ENCODE results near the gene TSPAN9.

The TSPAN9 gene

DNA sequence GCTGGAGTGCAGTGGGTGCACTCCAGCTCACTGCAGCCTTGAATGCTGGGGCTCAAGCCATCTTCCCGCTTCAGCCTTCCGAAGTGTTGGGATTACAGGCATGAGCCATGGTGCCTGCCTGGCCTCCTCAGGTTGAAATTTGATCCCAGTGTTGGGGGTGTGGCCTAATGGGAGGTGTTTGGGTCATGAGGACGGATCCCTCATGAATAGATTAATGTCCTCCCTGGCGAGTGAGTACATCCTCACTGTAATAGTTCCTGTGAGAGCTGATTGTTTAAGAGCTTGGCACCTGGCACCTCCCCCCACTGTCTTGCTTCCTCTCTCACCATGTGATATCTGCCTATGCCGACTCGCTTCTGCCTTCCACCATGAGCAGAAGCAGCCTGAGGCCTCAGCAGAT is 84.7 kb downstream of the TSPAN9 start:
- Mint-ChIP-seq H3K4me3 (no peak overlapping the region), H3K9me3 (no peaks in the 10 kb centered on the region), H3K4me1 (ENCODE audit: low read depth) (no peaks in the 10 kb centered on the region)

DNA sequence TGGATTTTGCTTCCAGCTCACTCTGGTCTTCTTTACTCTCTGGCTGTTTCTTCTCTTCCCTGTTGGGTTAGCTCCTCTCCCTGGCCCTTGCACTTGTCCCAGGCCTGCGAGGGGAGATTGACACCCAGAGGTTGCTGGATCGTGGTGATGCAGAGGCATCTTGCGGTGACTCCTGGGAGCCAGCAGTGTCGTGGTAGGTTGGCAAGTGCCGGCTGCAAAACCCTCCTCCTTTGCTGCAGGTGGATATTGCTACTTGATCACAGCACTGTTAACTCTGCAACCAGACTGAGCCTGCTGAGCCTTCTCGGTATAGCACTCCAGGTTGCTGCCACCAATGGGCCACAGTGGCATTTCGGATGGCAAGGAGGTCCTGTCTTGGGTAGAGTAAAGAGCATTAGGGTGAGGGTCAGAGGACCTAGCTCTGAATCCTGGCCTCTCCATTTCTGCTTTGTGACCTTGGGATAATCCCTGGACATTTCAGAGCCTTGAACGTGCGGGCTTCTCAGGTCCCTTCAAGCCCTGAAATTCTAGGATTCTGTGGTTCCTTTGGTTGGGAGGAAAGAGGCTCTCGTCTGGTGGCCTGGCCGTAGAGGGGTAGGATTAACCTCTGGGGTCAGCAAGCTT is 87.4 kb downstream of the TSPAN9 start:
- DNase-seq (ENCODE audit: low spot score): no peak
- Mint-ChIP-seq H3K36me3 (ENCODE audit: low read depth) (no peaks in the 10 kb centered on the region), H3K27ac (no peak overlapping the region), H3K9me3 (no peaks in the 10 kb centered on the region), H3K27me3 (ENCODE audit: low read depth) (peaks cover 2% of the 10 kb centered on the region), H3K4me3 (no peak overlapping the region), H3K4me1 (ENCODE audit: low read depth) (peaks cover 2% of the 10 kb centered on the region)

More for the DNA sequence above, 84.7 kb downstream of the TSPAN9 start:
- H3K27me3 Mint-ChIP-seq (ENCODE audit: low read depth): no peaks in the 10 kb centered on the region
- no peak for DNase-seq (ENCODE audit: low spot score)
- H3K36me3 Mint-ChIP-seq (ENCODE audit: low read depth): no peaks in the 10 kb centered on the region
- H3K27ac Mint-ChIP-seq: no peak overlapping the region

- Mint-ChIP-seq H3K27me3 (ENCODE audit: low read depth) (peaks cover 2% of the 10 kb centered on the region), H3K9me3 (no peaks in the 10 kb centered on the region), H3K4me3 (no peak overlapping the region), H3K36me3 (ENCODE audit: low read depth) (no peaks in the 10 kb centered on the region), H3K27ac (no peak overlapping the region), H3K4me1 (ENCODE audit: low read depth) (peaks cover 2% of the 10 kb centered on the region)
- DNase-seq (ENCODE audit: low spot score): no peak
Measured at GRCh38 chr12:3165078-3165980, 88.2 kb downstream of the TSPAN9 start.

DNA sequence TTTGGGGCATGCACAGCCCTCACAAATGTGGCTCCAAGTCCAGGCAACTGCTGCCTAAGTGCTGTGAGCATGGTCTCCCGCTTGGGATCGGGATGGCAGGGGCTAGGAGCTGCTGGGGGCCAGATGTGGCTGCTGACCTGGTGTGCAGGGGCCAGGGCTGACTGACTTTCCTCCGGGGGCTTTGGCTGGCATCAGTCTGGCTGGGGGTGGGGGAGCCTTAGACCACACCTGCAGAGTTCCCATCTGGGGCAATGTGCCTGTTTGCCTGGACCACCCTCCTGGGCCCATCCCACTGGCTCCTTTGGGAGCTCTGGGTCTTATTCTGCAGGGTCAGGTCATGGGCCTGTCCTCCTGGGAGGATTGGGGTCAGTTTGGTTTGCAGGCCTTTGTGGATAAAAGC is 90.5 kb downstream of the TSPAN9 start:
- H3K27ac Mint-ChIP-seq: no peak overlapping the region
- H3K27me3 Mint-ChIP-seq (ENCODE audit: low read depth): peaks cover 2% of the 10 kb centered on the region
- no peaks in the 10 kb centered on the region for H3K9me3 Mint-ChIP-seq
- peaks cover 2% of the 10 kb centered on the region for H3K4me1 Mint-ChIP-seq (ENCODE audit: low read depth)
- H3K36me3 Mint-ChIP-seq (ENCODE audit: low read depth): no peaks in the 10 kb centered on the region
- no peak for DNase-seq (ENCODE audit: low spot score)
- H3K4me3 Mint-ChIP-seq: no peak overlapping the region

GRCh38 chr12:3168223-3169221 is 91.3 kb downstream of the TSPAN9 start:
- DNase-seq (ENCODE audit: low spot score): peak; percentile 77
- H3K9me3 Mint-ChIP-seq: no peaks in the 10 kb centered on the region
- H3K27ac Mint-ChIP-seq: no peak overlapping the region
- H3K27me3 Mint-ChIP-seq (ENCODE audit: low read depth): peaks cover 5% of the 10 kb centered on the region
- no peak overlapping the region for H3K4me3 Mint-ChIP-seq
- no peaks in the 10 kb centered on the region for H3K36me3 Mint-ChIP-seq (ENCODE audit: low read depth)
- peaks cover 2% of the 10 kb centered on the region for H3K4me1 Mint-ChIP-seq (ENCODE audit: low read depth)

DNA sequence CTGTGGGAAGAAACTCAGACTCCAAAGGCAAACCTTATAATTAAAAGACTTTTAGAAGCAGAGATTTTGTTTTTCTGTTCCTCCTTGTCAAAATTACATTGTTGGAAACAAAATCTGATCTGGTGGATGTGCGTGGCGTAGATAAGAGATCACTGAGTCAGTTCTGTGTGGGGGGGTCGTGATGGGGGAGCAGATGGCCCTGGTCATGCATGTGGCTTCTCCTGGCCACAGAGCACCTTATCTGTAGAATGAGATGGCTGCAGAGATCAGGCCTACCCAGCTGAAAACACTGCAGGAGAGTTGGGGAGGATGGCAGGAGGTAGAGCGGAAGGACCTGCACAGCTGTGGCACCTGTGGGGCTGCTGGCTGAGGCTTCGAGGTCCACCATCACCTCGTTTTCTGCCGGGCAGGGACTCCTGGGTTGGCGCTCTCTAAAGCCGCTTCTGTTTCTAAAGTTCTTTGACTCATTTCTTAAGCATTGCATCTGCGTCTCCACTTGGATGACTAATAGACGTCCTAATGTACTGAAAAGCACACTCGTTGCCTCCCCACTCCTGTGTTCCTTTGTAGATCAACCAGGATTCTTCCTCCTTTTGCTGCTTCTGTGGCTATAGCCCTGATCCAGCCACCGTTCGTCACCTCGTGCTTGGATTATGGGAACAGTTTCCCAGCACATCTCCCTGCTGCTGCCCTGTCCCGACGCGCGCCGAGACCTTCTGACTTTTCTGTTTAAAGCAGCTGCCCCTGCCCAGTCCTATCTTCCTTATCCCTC is 93.4 kb downstream of the TSPAN9 start:
- H3K4me3 Mint-ChIP-seq: no peak overlapping the region
- no peaks in the 10 kb centered on the region for H3K9me3 Mint-ChIP-seq
- no peaks in the 10 kb centered on the region for H3K36me3 Mint-ChIP-seq (ENCODE audit: low read depth)
- H3K27me3 Mint-ChIP-seq (ENCODE audit: low read depth): peaks cover 5% of the 10 kb centered on the region
- H3K4me1 Mint-ChIP-seq (ENCODE audit: low read depth): peaks cover 2% of the 10 kb centered on the region
- no peak overlapping the region for H3K27ac Mint-ChIP-seq
- DNase-seq (ENCODE audit: low spot score): no peak

DNA sequence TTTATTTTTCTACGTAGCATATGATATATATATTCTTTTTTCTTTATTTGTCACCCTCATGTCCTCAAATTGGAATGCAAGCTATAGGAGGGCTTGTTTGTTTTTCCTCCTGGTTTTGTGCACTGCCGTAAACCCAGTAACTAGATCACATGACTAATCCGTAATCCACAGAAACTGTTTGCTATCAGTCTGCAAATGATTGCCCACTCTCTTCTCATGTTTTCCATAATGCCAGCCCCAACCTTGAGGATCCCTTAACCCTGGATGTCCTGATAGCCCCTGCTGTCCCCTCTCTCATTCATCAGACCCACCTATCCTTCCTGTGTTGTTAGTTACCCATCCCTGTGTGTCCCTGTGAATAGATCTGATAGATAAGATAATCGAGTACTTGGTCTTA is 94.0 kb downstream of the TSPAN9 start:
- Mint-ChIP-seq H3K4me3 (no peak overlapping the region), H3K4me1 (ENCODE audit: low read depth) (peaks cover 2% of the 10 kb centered on the region), H3K36me3 (ENCODE audit: low read depth) (no peaks in the 10 kb centered on the region), H3K9me3 (no peaks in the 10 kb centered on the region), H3K27ac (no peak overlapping the region), H3K27me3 (ENCODE audit: low read depth) (peaks cover 5% of the 10 kb centered on the region)
- no peak for DNase-seq (ENCODE audit: low spot score)

- peaks cover 2% of the 10 kb centered on the region for H3K4me1 Mint-ChIP-seq (ENCODE audit: low read depth)
- no peaks in the 10 kb centered on the region for H3K9me3 Mint-ChIP-seq
- H3K36me3 Mint-ChIP-seq (ENCODE audit: low read depth): no peaks in the 10 kb centered on the region
- H3K27ac Mint-ChIP-seq: no peak overlapping the region
- H3K4me3 Mint-ChIP-seq: no peak overlapping the region
- DNase-seq (ENCODE audit: low spot score): no peak
- peaks cover 5% of the 10 kb centered on the region for H3K27me3 Mint-ChIP-seq (ENCODE audit: low read depth)
Measured at GRCh38 chr12:3172124-3173007, 95.2 kb downstream of the TSPAN9 start.

GRCh38 chr12:3173008-3173553 is 95.9 kb downstream of the TSPAN9 start:
- Mint-ChIP-seq H3K36me3 (ENCODE audit: low read depth) (no peaks in the 10 kb centered on the region), H3K4me1 (ENCODE audit: low read depth) (peaks cover 2% of the 10 kb centered on the region), H3K9me3 (no peaks in the 10 kb centered on the region), H3K4me3 (no peak overlapping the region), H3K27ac (no peak overlapping the region), H3K27me3 (ENCODE audit: low read depth) (peaks cover 7% of the 10 kb centered on the region)
- no peak for DNase-seq (ENCODE audit: low spot score)

- H3K27ac Mint-ChIP-seq: no peak overlapping the region
- H3K9me3 Mint-ChIP-seq: no peaks in the 10 kb centered on the region
- no peak overlapping the region for H3K4me3 Mint-ChIP-seq
- peaks cover 13% of the 10 kb centered on the region for H3K27me3 Mint-ChIP-seq (ENCODE audit: low read depth)
- H3K36me3 Mint-ChIP-seq (ENCODE audit: low read depth): no peaks in the 10 kb centered on the region
- peaks cover 2% of the 10 kb centered on the region for H3K4me1 Mint-ChIP-seq (ENCODE audit: low read depth)
- DNase-seq (ENCODE audit: low spot score): no peak
Measured at GRCh38 chr12:3173912-3174311, 96.7 kb downstream of the TSPAN9 start.

DNA sequence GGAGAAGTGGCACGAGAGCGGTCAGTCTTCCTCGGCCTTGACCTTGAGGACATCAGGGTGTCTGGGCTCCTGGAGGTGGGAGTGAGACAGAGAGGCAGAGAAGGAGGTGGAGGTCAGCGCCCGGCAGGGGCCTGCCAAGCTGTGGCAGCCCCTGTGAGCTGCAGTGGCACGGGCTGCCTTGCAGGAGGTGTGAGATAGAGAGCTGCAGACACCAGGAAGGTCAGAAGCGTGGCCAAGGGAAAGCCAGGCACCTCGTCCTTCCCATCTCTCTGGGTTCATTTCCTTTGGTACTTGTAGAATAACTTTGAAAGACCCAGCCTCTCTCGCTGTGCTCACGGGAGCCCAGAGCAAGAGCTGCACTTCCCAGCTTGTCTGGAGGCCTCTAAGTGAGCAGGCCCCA is 98.1 kb downstream of the TSPAN9 start:
- Mint-ChIP-seq H3K27me3 (ENCODE audit: low read depth) (peaks cover 20% of the 10 kb centered on the region), H3K4me1 (ENCODE audit: low read depth) (no peaks in the 10 kb centered on the region), H3K4me3 (no peak overlapping the region), H3K9me3 (no peaks in the 10 kb centered on the region), H3K27ac (no peak overlapping the region), H3K36me3 (ENCODE audit: low read depth) (no peaks in the 10 kb centered on the region)
- DNase-seq (ENCODE audit: low spot score): no peak

- no peaks in the 10 kb centered on the region for H3K9me3 Mint-ChIP-seq
- peaks cover 23% of the 10 kb centered on the region for H3K27me3 Mint-ChIP-seq (ENCODE audit: low read depth)
- H3K36me3 Mint-ChIP-seq (ENCODE audit: low read depth): no peaks in the 10 kb centered on the region
- no peaks in the 10 kb centered on the region for H3K4me1 Mint-ChIP-seq (ENCODE audit: low read depth)
- DNase-seq (ENCODE audit: low spot score): no peak
- no peak overlapping the region for H3K27ac Mint-ChIP-seq
- no peak overlapping the region for H3K4me3 Mint-ChIP-seq
Measured at GRCh38 chr12:3176754-3177153, 99.6 kb downstream of the TSPAN9 start.
